ENCODE results near the gene MTMR10. TPM values are rescaled to one million over a fixed set of nuclear protein-coding genes. Genes with fewer than 3 reads are reported as not detected.

The MTMR10 gene
- total RNA-seq, 1 donor from 2014 or later, result 37.6 TPM

DNA sequence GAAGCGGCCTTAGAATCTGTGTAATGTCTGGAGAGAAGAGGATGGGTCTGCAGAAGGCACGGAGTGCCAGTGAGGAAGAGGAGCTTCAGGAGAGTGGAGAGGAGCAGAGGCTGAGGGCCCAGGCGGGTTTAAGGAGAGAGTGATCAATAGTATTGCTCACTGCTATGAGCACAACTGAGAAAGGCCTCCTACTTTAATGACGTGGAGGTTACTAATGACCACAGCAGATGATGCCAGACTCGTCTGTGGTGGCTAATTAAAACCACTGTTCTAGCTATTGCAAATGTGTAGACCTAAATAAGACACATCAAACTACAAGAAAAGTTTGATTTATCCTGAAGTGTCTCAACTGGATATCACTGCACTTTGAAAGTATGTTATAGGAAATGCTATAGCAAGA, 33.2 kb downstream of the MTMR10 start:
- no peak for DNase-seq (ENCODE audit: extremely low read depth, low read depth, low spot score)

DNA sequence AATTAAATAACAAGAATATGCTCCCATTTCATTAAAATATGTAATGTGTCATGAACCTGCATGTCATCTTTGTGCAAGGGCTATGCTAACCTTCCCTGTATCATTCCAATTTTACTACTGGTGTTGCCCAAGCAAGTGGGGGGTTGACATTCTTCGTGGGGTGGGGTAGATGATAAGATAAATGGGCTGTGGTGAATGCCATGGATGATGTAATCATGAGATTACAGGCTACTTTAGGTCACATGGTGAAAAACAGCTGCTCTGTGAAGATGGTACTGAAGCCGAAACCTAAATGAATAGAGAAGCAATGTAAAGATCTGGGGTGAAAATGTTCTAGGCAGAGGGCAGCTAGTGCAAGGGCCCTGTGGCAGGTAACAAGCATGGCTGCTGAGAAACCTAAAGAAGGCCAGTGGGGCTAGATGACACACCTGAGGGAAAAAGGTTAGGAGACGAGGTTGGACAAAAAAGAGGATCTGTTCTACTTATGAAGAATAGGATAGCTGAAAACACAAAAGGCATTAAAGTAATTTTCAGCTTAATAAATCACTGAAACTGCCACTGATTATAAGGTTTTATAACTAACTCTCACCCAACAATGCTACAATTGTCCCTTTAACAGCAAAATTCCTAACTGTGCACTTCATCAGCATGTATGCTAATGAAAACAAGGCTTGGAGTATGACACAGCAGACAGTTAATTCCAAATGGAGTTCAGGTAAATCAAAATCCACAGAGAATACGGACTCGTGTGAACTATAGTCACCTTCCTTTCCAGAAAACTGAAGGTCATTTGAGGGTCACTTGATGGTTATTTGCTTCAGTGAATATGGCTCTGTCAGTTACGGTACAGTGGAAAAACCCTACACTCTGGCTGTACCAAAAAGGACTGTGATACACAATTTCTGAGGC, 35.0 kb downstream of the MTMR10 start:
- no peak for DNase-seq (ENCODE audit: extremely low read depth, low read depth, low spot score)

DNA sequence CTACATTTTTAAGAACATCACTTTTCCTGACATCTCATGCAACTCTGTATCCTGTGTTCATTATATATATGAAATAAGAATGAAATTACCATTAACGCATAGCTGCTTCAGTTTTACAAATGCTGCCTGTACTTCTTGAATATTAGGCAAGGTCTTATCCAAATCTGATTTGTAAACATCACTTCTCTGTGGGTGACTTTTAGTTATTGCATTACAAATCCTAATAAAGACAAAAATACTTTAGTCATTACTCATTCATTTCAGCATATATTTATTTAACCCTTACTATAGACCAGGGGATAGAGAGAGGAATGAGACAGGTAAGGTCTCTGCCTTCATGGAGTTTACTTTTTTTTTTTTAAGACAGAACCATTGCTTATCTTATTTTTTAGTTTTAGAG, 36.8 kb downstream of the MTMR10 start:
- no peak for DNase-seq (ENCODE audit: extremely low read depth, low read depth, low spot score)

GRCh38 chr15:30953731-30954378, 37.6 kb downstream of the MTMR10 start:
- no peak for DNase-seq (ENCODE audit: extremely low read depth, low read depth, low spot score)

- no peak for DNase-seq (ENCODE audit: extremely low read depth, low read depth, low spot score)
Measured at GRCh38 chr15:30953183-30953582, 38.2 kb downstream of the MTMR10 start.

- DNase-seq (ENCODE audit: extremely low read depth, low read depth, low spot score), result no peak
Measured at GRCh38 chr15:30943654-30944335, 47.6 kb downstream of the MTMR10 start.

- DNase-seq (ENCODE audit: extremely low read depth, low read depth, low spot score), result no peak
Measured at GRCh38 chr15:30941520-30941919, 49.9 kb downstream of the MTMR10 start.

- no peak for DNase-seq (ENCODE audit: extremely low read depth, low read depth, low spot score)
Measured at GRCh38 chr15:30940359-30940758, 51.1 kb downstream of the MTMR10 start.

- DNase-seq (ENCODE audit: extremely low read depth, low read depth, low spot score), result no peak
Measured at GRCh38 chr15:30939161-30939560, 52.3 kb downstream of the MTMR10 start.

- no peak for DNase-seq (ENCODE audit: extremely low read depth, low read depth, low spot score)
Measured at GRCh38 chr15:30933293-30933692, 58.1 kb downstream of the MTMR10 start.

GRCh38 chr15:30930422-30930821, 61.0 kb downstream of the MTMR10 start:
- DNase-seq (ENCODE audit: extremely low read depth, low read depth, low spot score), result no peak

GRCh38 chr15:30929982-30930381, 61.4 kb downstream of the MTMR10 start:
- DNase-seq (ENCODE audit: extremely low read depth, low read depth, low spot score), result no peak

- no peak for DNase-seq (ENCODE audit: extremely low read depth, low read depth, low spot score)
Measured at GRCh38 chr15:30929064-30929669, 62.3 kb downstream of the MTMR10 start.

DNA sequence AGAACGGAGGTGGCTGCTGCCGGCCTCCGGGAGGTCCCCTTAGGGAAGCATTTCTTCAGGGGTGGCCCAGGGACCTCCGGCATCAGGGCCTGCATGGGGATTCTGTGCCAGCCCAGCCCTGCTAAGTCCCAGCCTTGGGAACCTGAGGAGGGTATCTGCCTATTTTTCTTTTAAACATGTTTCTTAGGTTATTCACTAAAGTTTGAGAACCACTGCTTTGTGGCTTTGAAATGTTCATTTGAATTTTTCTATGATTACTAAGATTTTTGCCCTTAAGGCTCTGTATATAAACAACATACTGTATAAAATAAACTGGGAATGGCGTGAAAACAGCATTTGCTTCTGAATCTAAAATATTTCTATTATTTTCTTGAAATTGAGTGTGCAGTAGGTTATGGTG, 63.4 kb downstream of the MTMR10 start:
- no peak for DNase-seq (ENCODE audit: extremely low read depth, low read depth, low spot score)

DNA sequence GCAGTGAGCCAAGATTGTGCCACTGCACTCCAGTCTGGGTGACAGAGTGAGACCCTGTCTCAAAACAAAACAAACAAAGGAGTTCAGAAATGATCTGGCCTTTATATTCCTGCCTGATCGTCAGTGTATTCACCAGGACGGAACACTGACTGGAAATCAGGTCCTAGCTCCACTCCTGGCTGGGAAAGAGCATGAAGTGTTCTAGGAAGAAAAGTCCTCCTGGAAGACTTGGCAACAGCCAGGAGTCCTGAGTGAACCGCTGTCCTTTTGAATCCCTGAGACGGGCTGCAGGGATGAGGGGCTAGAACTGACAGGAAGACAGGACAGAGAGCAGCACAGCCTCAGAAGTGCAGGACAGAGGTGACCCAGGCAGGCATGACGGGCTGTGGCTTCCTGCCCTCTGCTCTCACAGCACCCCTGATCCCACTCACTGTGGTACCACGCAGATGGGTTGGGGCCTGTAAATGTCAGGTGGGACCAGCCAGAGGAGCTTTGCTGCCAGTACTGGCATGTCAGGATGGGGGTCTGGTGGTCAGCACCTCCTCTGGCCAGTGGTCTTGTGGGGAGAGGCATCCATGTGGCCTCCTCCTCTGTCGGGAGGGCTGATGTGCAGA, 64.2 kb downstream of the MTMR10 start:
- DNase-seq (ENCODE audit: extremely low read depth, low read depth, low spot score), result no peak

- DNase-seq (ENCODE audit: extremely low read depth, low read depth, low spot score), result no peak
Measured at GRCh38 chr15:30926161-30926560, 65.3 kb downstream of the MTMR10 start.

DNA sequence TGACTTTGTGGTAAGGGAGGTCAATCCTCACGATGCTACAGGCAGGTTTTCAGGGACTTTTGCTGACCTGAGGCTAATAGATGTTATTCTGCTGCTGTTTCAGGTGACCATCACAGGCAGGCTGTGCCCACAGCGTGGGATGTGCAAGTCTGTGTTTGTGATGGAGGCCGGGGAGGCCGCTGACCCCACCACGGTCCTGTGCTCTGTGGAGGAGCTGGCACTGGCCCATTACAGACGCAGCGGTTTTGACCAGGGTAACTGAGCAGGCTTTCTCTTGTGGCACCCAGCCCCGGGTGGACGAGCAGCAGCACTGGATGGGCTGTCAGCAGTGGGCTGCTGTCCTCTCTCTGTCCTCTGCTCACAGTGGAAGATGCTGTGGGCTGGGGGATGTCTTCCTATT, 65.7 kb downstream of the MTMR10 start:
- DNase-seq (ENCODE audit: extremely low read depth, low read depth, low spot score), result no peak

- DNase-seq (ENCODE audit: extremely low read depth, low read depth, low spot score), result no peak
Measured at GRCh38 chr15:30924353-30924752, 67.1 kb downstream of the MTMR10 start.

DNA sequence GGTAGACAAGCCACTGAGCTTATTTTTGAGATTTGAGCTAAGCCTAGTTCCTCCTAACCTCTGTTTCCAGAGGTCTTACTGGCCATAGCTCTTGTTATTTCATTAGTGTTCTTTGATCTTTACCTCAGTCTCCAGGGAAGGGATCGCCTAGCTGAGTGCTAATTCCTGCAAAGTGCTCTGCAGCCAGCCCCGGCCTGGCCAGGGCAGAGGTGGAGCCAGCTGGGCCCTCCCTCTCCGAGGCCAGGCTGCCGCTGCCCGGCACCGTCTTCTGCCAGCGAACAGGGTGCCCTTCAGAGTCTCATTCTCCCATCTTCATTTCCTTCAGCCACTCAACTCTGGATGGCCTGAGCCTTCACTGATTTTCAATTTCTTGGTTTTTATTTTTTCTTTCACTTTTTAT, 68.0 kb downstream of the MTMR10 start:
- DNase-seq (ENCODE audit: extremely low read depth, low read depth, low spot score), result no peak

DNA sequence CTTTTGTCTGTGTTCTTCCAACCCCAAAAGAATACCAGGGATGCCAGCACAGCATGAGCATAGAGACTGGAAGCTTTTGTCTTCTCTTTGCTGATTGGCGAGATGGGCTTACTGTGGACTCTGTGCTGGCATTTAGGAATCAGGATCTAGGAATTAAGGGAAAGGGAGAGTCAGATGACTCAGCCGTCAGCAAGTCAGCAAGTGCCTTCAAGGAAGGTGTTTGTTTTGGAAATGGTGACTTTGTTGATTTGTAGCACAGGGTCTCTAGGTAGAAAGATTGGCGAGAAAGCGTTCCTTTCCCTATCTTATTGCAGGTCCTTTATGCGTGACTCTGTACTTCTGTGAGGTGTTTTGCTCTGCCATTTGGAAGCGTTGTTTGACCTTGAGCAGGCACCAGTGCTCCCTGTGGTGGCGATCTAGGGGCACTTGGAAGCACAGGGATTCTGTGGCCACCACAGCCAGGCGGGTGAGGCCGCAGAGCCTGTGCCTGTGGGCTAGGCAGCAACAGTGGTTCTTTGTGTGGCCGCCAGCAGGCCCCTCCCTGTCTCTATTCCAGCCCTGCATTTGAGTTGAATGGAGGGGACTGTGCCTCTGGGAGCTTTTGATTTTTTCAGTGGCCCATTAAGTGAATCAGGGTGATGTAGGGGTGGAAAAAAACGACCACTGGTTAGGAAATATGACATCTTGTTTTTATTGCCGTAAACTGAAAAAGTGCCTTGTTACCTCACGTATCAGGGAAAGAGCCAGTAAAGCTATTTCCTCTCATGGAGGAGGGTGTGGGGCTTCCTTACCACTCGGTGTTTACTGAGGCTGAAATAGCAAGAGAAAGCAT, 68.7 kb downstream of the MTMR10 start:
- no peak for DNase-seq (ENCODE audit: extremely low read depth, low read depth, low spot score)
